H9 (cell line): ENCODE data around the gene CASQ2. TPM values are rescaled to one million over a fixed set of nuclear protein-coding genes. Genes with fewer than 3 reads are reported as not detected.

Experiments used
- DNase-seq: peaks from one replicate; pipeline ENCODE4 v3.0.0-alpha.2; 2017
- H2AFZ ChIP-seq: one replicate; pipeline ENCODE4 v1.6.1; 2013; ENCODE audit warnings: mild to moderate bottlenecking, low read length, control low read depth, moderate library complexity
- H2AK5ac ChIP-seq: 2 replicates; pipeline ENCODE4 v1.6.1; 2013; ENCODE audit warnings: low read length, control low read depth, mixed read lengths; ENCODE audit not compliant: insufficient read length
- H2BK120ac ChIP-seq: one replicate; pipeline ENCODE4 v1.6.1; 2013; ENCODE audit warnings: low read depth, mild to moderate bottlenecking, low read length, control low read depth, inconsistent platforms; ENCODE audit not compliant: poor library complexity, severe bottlenecking
- H2BK12ac ChIP-seq: 2 replicates; pipeline ENCODE4 v1.6.1; 2013; ENCODE audit warnings: low read length, control low read depth, mixed read lengths, low read depth; ENCODE audit not compliant: insufficient read length
- H2BK15ac ChIP-seq: 2 replicates; pipeline ENCODE4 v1.6.1; 2013; ENCODE audit warnings: low read depth, low read length, control low read depth
- H2BK20ac ChIP-seq: one replicate; pipeline ENCODE4 v1.6.1; 2013; ENCODE audit warnings: low read depth, mild to moderate bottlenecking, low read length, control low read depth, inconsistent platforms; ENCODE audit not compliant: poor library complexity, severe bottlenecking
- H2BK5ac ChIP-seq: 2 replicates; pipeline ENCODE4 v1.6.1; 2013; ENCODE audit warnings: low read length, control low read depth, mixed read lengths; ENCODE audit not compliant: insufficient read length
- H3K14ac ChIP-seq: 2 replicates; pipeline ENCODE4 v1.6.1; 2013; ENCODE audit warnings: low read length, control low read depth; ENCODE audit not compliant: insufficient read depth
- H3K18ac ChIP-seq: 2 replicates; pipeline ENCODE4 v1.6.1; 2013; ENCODE audit warnings: low read depth, mild to moderate bottlenecking, mixed read lengths, low read length, control low read depth; ENCODE audit not compliant: insufficient read length
- H3K23ac ChIP-seq: 2 replicates; pipeline ENCODE4 v1.6.1; 2013; ENCODE audit warnings: low read length, control low read depth, mixed read lengths, low read depth; ENCODE audit not compliant: insufficient read length
- H3K23me2 ChIP-seq: 2 replicates; pipeline ENCODE4 v1.6.1; 2013; ENCODE audit warnings: low read depth, mild to moderate bottlenecking, mixed read lengths, low read length, control low read depth; ENCODE audit not compliant: insufficient read length, poor library complexity, severe bottlenecking
- H3K27ac ChIP-seq: 2 replicates; pipeline ENCODE4 v1.5.1; 2013; ENCODE audit warnings: low read length, control low read depth, mixed read lengths, low read depth; ENCODE audit not compliant: insufficient read length
- H3K27me3 ChIP-seq: 2 replicates; pipeline ENCODE4 v1.6.1; 2013; ENCODE audit warnings: low read length, control low read depth, inconsistent platforms; ENCODE audit not compliant: insufficient read depth
- H3K4ac ChIP-seq: 2 replicates; pipeline ENCODE4 v1.6.1; 2013; ENCODE audit warnings: low read depth, mild to moderate bottlenecking, control low read depth, inconsistent platforms, low read length, moderate library complexity
- H3K4me1 ChIP-seq: 2 replicates; pipeline ENCODE4 v1.6.1; 2013; ENCODE audit warnings: low read length, control low read depth, inconsistent platforms; ENCODE audit not compliant: insufficient read depth
- H3K4me2 ChIP-seq: 2 replicates; pipeline ENCODE4 v1.6.1; 2013; ENCODE audit warnings: low read length, control low read depth, mixed read lengths; ENCODE audit not compliant: insufficient read length, insufficient read depth
- H3K56ac ChIP-seq: 2 replicates; pipeline ENCODE4 v1.6.1; 2013; ENCODE audit warnings: low read depth, mild to moderate bottlenecking, mixed read lengths, low read length, control low read depth; ENCODE audit not compliant: insufficient read length
- H3K79me1 ChIP-seq: 2 replicates; pipeline ENCODE4 v1.6.1; 2013; ENCODE audit warnings: low read depth, mild to moderate bottlenecking, moderate library complexity, low read length, control low read depth, inconsistent platforms; ENCODE audit not compliant: insufficient read depth, poor library complexity, severe bottlenecking
- H3K79me2 ChIP-seq: 2 replicates; pipeline ENCODE4 v1.6.1; 2013; ENCODE audit warnings: low read length, control low read depth, inconsistent platforms; ENCODE audit not compliant: insufficient read depth
- H3K9ac ChIP-seq: 2 replicates; pipeline ENCODE4 v1.6.1; 2013; ENCODE audit warnings: low read length, control low read depth, mixed read lengths; ENCODE audit not compliant: insufficient read length; ENCODE audit errors: extremely low read depth
- H3K9me3 ChIP-seq: one replicate; pipeline ENCODE4 v1.6.1; 2013; ENCODE audit warnings: low read depth, low read length, inconsistent platforms; ENCODE audit not compliant: control insufficient read depth
- H3T11ph ChIP-seq: one replicate; pipeline ENCODE4 v1.6.1; 2013; ENCODE audit warnings: mild to moderate bottlenecking, low read length, control low read depth, inconsistent platforms
- H4K20me1 ChIP-seq: one replicate; pipeline ENCODE4 v1.6.1; 2013; ENCODE audit not compliant: control insufficient read depth, insufficient read length, insufficient read depth
- H4K5ac ChIP-seq: 2 replicates; pipeline ENCODE4 v1.6.1; 2013; ENCODE audit warnings: low read depth, mild to moderate bottlenecking, mixed read lengths, low read length, control low read depth; ENCODE audit not compliant: insufficient read length
- H4K8ac ChIP-seq: replicated peaks from 2 replicates; pipeline ENCODE4 v1.6.1; 2013; ENCODE audit warnings: low read length, control low read depth, mixed read lengths, low read depth; ENCODE audit not compliant: insufficient read length
- H4K91ac ChIP-seq: 2 replicates; pipeline ENCODE4 v1.6.1; 2013; ENCODE audit warnings: low read depth, mild to moderate bottlenecking, moderate library complexity, mixed read lengths, low read length, control low read depth; ENCODE audit not compliant: insufficient read length
- H3K27ac Mint-ChIP-seq, 3 experiments: 2 replicates in 2 of 3; 3 replicates in 1 of 3; pipeline ENCODE4 v1.8.0; 2020 to 2021; ENCODE audit warnings: mixed read lengths in 3 of 3, mild to moderate bottlenecking in 1 of 3, moderate library complexity in 1 of 3
- H3K27me3 Mint-ChIP-seq: 2 replicates; pipeline ENCODE4 v1.8.0; 2021; ENCODE audit warnings: low read depth, mild to moderate bottlenecking, moderate library complexity, mixed read lengths
- H3K36me3 Mint-ChIP-seq, 3 experiments: 2 replicates in 2 of 3; 3 replicates in 1 of 3; pipeline ENCODE4 v1.8.0; 2020 to 2021; ENCODE audit warnings: low read depth in 3 of 3, mixed read lengths in 3 of 3; ENCODE audit not compliant: insufficient read depth in 1 of 3
- H3K4me1 Mint-ChIP-seq, 2 experiments: 2 replicates each; pipeline ENCODE4 v1.8.0; 2020; ENCODE audit warnings: mixed read lengths in 2 of 2
- H3K4me3 Mint-ChIP-seq, 2 experiments: 2 replicates in 1 of 2; 3 replicates in 1 of 2; pipeline ENCODE4 v1.8.0; 2020 to 2021; ENCODE audit warnings: mild to moderate bottlenecking in 2 of 2, mixed read lengths in 2 of 2, moderate library complexity in 1 of 2
- H3K9me3 Mint-ChIP-seq, 2 experiments: 2 replicates in 1 of 2; 3 replicates in 1 of 2; pipeline ENCODE4 v1.8.0; 2020; ENCODE audit warnings: mild to moderate bottlenecking in 2 of 2, mixed read lengths in 2 of 2, moderate library complexity in 1 of 2
- CTCF ChIP-seq: fragments of 200-600 bp; sonication (generic); conservative IDR thresholded peaks from 3 replicates; pipeline ENCODE4 v1.8.0; 2021; ENCODE audit warnings: antibody characterized with exemption, mild to moderate bottlenecking
- total RNA-seq: library from RNA; stranded (reverse); gene quantifications from 2 replicates; pipeline ENCODE4 v1.2.1, GENCODE V29; 2021

Gene CASQ2
- total RNA-seq, 1 experiment from 2014 or later, result not detected

- Histone ChIP-seq H3K79me2 (no peaks in the 10 kb centered on the region), H2BK20ac (no peak overlapping the region), H2BK15ac (no peak overlapping the region), H2AFZ (no peak overlapping the region), H4K8ac (no peak overlapping the region), H2AK5ac (no peak overlapping the region), H3K27ac (no peak overlapping the region), H3K18ac (no peak overlapping the region), H4K20me1 (no peaks in the 10 kb centered on the region), H3K23me2 (no peaks in the 10 kb centered on the region), H3K14ac (no peak overlapping the region), H3K9ac (no peak overlapping the region), H2BK5ac (no peak overlapping the region), H3K4me1 (no peaks in the 10 kb centered on the region), H3K4me2 (no peak overlapping the region), H3K23ac (no peak overlapping the region), H2BK120ac (no peak overlapping the region), H3K27me3 (no peaks in the 10 kb centered on the region), H3K4ac (no peak overlapping the region), H3T11ph (no peak overlapping the region), H3K79me1 (no peaks in the 10 kb centered on the region), H3K9me3 (no peaks in the 10 kb centered on the region), H4K91ac (no peak overlapping the region), H2BK12ac (no peak overlapping the region), H3K56ac (no peak overlapping the region), H4K5ac (no peak overlapping the region)
- H3K36me3 Mint-ChIP-seq, result peaks cover 0 to 5% (median 0%) of the 10 kb centered on the region in 3 experiments; a peak in 1 of 7 replicates
- no peaks in the 10 kb centered on the region for H3K27me3 Mint-ChIP-seq
- H3K9me3 Mint-ChIP-seq, result peaks cover 10 to 16% of the 10 kb centered on the region in 2 experiments
- DNase-seq, result no peak
- no peak for TF ChIP-seq CTCF
- no peak overlapping the region for H3K4me3 Mint-ChIP-seq
- peaks cover 6 to 8% of the 10 kb centered on the region in 2 experiments; a peak in 3 of 4 replicates for H3K4me1 Mint-ChIP-seq
- H3K27ac Mint-ChIP-seq, result no peak overlapping the region
Measured at GRCh38 chr1:115783311-115783710, 14.8 kb upstream of the CASQ2 start.
